Jurkat, Clone E6-1 (cell line): ENCODE data around the gene PLXNC1.

Experiments used
- DNase-seq: peaks from one replicate; pipeline ENCODE4 v3.0.0-alpha.2; 2011; ENCODE audit warnings: low read depth, low spot score
- H3K4me3 ChIP-seq: 2 replicates; pipeline ENCODE4 v1.5.1; 2011; ENCODE audit warnings: mild to moderate bottlenecking, low read length, control low read depth, moderate library complexity

Gene PLXNC1

DNA sequence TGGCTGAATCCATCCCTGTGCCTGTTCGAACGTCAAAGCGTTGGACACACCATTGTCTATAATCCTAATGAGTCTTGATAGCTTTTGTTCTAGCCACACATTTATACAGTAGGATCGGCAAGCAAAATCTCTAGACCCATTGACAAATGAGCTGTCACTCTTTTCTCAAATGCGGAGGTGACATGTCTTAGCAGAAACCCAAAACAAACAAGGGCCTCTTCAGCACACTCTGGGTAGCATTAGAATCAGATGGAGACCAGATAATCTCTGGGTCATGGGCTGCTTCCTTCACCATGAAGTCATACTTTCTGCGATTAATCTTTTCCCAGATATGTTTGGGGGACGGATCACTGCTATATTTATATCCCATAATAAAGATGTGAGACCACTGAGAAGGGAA is 100.2 kb downstream of the PLXNC1 start:
- no peak for DNase-seq
- no peak overlapping the region for H3K4me3 ChIP-seq

DNA sequence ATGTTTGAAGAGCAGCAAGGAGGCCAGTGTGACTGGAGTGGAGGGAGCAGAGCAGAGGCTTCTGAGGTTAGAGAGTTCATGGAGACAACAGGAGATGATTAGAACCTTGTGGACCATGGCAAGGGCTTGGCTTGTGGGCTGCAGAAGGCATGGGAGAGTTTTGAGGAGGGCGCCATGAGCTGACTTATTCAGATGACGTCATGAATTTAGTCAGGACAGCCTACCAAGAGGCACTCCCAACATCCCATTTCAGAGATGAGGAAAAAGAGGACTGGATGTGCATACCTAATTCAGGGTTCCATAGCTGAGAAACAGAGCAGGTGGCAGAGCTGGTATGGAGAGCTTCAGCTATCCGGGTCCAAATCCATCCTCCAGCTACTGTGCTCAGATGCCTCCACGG is 101.8 kb downstream of the PLXNC1 start:
- no peak for DNase-seq
- H3K4me3 ChIP-seq = no peak overlapping the region

DNA sequence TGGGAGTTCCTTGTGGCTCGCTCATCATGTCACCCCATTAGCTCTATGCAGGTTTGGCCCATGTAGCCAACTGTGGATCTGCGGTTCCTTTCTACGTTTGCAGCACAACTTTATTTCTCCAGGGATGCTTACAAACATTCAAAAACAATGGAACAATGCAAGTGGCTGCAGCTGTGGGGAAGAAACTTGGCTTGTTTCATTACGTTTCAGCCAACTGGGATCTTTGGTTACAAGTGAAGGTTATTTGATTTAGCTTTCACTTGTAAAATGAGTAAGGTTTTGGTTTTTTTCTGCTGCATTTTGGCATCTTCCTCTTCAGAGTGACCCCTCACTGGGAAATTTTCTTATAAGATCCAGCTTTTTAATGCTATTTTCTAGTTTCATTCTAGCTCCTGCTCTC is 105.9 kb downstream of the PLXNC1 start:
- DNase-seq = no peak
- H3K4me3 ChIP-seq = no peak overlapping the region

DNA sequence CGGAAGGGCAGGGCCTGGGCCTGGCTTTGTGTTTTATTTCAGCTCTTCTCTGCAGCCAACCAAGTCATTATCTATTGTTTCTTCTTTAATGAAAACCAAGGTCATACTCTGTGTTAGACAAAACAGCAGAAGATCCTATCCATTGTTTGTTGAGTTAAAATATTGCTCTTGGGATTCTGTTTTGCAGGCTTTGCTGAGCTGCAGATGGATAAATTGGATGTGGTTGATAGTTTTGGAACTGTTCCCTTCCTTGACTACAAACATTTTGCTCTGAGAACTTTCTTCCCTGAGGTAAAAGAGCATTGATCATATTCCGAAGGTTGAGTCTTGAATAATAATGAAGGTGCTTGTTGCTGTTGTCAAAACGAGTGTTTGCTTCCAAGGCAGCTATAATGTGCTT is 106.6 kb downstream of the PLXNC1 start:
- no peak for DNase-seq
- H3K4me3 ChIP-seq = no peak overlapping the region

DNA sequence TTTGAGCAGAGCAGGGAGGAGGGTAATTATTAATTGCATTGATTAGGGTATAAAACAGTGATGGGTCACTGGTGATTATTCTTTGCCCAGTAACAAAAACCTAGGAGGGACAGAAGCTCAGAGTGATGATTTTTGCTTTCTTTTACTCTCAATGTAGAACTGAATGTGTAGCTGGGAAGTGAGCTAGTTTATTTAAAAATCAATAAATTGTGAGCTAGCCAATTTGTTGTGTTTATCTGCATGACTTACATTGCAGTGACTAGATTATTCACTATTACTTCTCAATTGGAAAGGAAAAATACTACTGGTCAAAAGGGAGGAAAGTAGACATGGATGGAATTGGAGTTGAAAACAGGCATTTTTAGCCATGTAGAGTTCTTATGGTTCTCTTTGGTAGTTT is 107.1 kb downstream of the PLXNC1 start:
- DNase-seq = no peak
- no peak overlapping the region for H3K4me3 ChIP-seq

DNA sequence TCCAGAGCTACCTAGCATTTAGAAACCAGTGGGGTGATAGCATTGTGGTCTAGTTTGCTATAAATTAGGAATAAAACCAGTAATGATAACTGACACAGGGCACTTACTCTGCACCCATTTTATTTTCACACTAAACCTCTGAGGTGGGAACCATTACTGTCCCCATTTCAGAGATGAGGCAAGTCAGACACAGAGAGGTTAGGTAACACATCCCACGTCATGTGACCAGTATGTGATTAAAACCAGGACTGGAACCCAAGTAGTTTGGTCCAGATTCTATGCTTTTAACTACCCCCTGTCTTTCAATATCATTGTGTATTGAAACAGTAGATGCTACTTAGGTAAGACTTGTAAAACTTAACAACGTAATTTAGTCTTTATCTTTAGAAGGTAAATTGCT is 110.2 kb downstream of the PLXNC1 start:
- no peak overlapping the region for H3K4me3 ChIP-seq
- DNase-seq = no peak

DNA sequence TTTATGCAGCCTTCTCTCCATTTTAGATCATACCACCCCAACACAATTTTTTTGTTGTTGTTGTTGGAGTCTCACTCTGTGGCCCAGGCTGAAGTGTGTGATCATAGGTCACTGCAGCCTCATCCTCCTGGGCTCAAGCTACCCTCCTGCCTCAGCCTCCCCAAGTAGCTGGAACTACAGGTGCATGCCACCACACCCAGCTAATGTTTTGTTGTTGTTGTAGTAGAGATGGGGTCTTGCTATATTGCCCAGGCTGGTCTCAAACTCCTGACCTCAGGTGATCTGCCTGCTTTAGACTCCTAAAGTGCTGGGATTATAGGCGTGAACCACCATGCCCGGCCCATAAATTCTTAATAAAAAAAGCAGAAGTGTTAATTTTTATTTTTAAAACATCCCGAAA is 111.6 kb downstream of the PLXNC1 start:
- no peak overlapping the region for H3K4me3 ChIP-seq
- DNase-seq = no peak

DNA sequence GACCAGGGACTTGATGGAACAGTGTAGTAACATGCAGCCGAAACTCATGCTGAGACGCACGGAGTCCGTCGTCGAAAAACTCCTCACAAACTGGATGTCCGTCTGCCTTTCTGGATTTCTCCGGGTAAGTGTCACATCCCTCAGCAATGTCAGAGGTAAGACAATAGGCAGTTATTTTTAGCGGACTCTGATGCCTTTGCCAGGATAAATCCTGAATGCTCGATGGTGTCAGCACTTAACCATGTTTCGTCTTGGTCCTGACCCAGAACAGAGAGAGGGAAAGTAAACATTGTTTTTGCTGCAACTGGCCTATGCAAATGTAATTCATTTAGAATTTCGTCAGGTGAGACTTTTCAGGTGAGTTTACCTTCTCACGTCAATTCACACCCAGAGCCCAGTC is 112.3 kb downstream of the PLXNC1 start:
- DNase-seq = no peak
- H3K4me3 ChIP-seq = no peak overlapping the region

DNA sequence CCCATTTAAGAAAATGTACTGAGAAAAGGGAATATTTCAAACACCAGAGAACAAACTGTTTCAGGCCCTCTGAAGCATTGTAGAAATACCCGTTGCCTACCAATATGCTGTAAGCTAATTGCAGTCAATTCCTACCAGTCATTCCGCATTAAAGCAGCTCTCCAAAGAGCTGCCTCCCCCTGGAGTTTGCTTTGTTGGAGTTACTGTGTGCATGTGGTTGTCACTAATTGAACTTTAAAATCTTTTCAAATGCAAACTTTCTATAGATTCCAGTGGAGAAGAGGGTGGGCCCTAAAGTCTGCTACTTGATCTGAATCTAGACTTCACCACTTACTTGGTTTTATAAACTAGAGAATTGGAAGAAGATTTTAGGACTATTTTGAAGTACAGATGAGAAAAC is 112.7 kb downstream of the PLXNC1 start:
- H3K4me3 ChIP-seq = no peak overlapping the region
- no peak for DNase-seq

DNA sequence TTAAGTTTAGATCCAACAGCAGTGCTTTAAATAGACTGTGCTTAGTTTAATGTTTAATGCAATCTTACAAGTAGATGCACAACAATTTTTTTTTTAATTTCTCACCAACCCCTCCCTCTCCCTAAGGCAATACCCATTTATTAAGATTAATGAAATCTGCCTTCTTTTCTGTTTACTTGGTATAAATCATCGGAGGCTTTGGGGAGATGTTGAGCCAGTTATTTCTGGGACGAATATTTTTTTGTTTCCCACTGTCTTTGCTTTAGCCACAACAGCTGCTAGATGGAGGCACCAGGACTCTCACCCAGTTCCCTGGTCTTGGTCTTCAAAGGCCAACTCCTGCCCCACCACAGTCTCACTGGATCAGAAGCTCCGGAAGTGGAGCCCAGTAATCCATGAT is 113.4 kb downstream of the PLXNC1 start:
- peak overlapping the region; percentile 68 for H3K4me3 ChIP-seq
- no peak for DNase-seq

DNA sequence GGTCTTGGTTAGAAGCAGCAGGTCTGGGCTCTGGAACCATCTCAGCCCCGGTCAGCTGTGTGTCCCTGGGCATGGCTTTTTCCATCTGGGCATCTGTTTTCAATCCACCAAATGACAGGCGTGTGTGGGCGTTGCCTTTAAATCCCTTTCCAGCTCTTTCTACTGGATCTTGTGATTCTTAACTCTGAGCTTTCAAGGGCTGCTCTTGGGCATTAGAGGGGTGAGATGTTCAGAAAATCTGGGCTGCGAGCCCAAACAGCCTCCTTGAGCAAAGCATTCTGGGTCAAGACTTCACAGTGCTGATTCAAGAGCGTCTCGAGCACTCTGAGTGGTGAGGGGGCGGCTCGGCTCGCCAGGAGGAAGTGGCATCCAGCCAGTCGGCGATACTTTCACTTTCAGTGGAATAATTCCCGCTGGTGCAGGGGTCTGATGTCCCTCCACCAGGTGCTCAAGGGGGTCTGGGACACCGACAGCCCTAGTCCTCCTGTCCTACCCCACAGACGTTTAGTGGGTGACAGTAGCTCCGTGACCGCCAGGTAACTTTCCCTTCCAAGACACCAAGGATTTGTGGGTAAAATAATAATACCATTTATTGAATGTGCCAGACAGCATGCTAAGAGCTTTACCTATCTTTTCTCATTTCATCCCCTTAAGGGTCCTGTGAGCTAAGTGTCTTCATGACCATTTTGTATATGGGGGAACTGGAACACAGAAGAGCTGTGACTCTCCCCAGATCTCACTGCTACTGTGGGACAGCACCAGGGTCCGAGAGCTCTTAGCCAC is 114.0 kb downstream of the PLXNC1 start:
- peak; percentile 68 for DNase-seq
- peak overlapping the region; percentile 68 for H3K4me3 ChIP-seq

DNA sequence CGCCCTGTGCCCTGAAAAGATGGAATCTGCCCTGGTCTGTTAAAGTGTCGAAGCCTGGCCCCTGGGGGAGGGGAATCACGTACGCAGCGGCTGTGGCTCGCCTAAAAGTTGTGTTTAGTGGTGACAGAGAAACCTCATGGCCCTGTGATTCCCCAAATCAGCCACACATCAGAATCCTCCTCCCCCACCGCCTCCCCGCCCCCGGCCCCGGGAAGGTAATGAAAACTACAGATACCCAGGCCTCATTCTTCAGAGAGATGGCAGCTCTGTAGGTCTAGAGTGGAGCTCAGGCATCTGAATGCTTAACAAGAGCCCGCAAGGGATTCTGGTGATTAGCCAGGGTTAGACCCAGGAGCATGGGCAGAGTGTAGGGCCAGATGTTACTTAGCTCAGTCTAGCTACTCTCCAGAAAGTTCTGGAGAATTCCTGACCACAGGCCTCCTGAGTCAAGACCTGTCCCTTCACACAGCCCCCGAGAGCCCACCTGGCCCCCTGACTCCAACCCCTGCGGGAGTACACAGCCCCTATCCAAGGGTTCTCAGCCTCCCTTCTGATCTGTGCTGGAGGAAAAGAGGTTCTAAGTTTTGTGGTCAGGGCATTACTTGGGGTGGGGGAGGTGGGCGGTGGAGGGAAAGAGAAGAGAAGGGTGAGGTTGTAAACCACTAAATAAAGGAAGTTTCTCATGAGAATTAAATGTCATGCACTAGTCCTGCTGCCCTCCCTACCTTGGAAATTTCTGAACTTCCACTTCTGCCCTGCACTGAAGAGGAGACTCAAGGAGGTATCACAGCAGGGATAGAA is 114.8 kb downstream of the PLXNC1 start:
- H3K4me3 ChIP-seq = peak overlapping the region; percentile 68
- DNase-seq = peak; percentile 45

DNA sequence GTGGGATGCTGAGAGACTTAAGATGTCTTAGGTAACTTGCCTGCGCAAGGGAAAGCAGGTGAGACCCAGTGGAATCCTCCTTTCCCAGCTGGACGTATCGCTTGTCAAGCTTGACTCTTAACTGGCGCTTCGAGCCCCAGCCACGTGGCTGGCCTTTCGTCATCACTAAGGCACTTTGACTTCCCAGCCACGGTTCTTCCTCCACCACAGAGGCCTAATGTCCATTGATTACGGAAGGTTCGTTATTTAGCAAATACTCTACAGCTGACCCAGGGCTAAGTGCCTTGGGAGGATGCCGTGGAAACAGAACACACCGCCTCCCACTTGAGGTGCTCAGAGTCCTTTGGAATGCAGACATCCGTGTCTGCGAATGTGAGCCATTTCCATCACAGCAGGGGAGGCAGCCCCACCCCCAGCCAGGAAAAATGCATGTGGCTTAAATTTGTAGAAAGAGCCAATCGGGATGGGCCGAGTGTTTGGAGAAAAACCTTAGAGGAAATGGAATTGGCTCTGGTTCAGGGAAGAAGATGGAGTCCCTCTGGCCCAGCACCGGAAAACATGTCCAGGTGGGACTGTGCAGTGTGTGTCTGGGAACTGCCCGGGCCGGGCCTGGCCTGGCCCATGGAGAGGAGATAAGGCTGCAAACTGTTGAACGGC is 115.7 kb downstream of the PLXNC1 start:
- H3K4me3 ChIP-seq = no peak overlapping the region
- DNase-seq = no peak

DNA sequence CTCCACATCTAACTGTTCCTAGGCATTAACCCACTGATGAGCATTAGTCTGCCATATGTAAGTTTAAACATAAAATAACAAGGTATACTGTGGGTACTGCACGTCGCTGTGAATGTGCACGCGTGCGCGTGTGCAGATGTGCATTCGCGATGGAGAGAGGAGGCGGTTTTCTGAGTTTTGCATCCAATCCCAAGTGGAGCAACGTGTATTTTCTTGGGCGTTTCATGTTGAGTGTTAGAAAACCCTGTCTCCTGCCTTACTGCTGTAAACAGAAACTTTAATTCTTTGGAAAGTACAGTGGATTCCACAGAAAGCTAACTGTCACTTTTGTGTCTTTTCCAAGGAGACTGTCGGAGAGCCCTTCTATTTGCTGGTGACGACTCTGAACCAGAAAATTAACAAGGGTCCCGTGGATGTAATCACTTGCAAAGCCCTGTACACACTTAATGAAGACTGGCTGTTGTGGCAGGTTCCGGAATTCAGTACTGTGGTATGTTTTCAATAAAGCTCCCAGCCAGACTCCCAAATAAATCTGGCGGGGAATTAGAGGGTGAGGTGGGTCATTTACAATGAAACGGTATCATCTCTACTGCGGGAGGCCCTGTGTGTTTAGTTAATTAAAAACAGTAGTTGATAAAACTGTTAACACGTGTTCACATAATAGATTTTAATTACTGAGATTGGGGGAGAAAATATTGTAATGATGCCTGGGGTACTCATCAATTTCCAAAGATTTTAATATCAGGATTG is 116.5 kb downstream of the PLXNC1 start:
- H3K4me3 ChIP-seq = no peak overlapping the region
- no peak for DNase-seq

DNA sequence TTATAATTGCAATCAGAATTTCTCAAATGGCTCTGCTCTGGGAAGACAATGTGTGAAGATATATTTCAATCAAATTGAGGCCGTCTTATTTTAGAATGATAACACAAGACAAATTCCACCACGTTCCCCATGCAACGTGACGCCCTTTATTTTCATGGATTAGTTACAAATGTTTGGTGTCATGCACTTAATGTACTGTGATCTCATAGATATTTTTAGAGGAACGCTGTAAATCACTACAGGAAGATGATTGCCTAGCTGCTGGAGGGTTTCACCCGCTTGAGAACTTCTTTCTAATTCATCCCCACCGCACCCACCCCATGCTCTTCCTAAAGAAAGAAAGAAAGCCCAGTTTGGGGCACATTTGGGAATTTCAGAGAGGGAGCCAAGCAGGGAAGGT is 117.2 kb downstream of the PLXNC1 start:
- no peak for DNase-seq
- no peak overlapping the region for H3K4me3 ChIP-seq

DNA sequence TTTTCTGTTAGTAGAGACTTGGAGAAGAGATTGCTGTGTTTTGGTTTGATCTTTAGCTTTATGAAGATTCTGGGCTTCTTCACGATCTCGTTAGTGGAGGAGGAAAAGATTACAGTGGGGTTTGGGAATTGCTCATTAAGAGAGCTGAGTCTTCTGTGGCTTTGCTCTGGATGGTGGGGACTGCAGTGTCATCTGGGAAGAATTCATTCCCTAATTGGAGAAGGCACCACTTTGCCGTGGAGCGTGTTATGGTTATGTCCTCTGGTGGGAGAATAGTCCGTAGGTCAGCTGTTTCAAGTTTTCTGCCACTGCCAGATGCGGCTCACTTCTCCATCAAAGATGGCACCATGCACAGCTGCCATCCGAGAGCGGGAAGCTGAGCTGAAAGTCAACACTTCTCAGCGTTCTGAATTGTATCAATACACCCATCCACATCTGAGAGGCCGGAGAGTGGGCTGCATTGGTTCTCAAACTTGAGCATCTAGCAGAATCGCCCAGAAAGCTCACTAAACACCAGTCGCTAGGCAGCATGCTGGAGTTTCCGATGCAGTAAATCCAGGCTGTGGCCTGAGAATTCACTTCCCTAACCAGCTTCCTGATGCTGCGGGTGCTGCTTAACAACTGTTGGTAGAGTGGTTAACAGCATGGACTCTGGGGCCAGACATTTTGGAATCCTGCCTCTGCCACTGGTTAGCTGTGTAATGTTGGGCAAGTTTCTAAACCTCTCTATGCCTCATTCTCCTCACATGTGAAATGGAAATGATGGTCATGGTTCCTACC is 117.8 kb downstream of the PLXNC1 start:
- no peak for DNase-seq
- no peak overlapping the region for H3K4me3 ChIP-seq

DNA sequence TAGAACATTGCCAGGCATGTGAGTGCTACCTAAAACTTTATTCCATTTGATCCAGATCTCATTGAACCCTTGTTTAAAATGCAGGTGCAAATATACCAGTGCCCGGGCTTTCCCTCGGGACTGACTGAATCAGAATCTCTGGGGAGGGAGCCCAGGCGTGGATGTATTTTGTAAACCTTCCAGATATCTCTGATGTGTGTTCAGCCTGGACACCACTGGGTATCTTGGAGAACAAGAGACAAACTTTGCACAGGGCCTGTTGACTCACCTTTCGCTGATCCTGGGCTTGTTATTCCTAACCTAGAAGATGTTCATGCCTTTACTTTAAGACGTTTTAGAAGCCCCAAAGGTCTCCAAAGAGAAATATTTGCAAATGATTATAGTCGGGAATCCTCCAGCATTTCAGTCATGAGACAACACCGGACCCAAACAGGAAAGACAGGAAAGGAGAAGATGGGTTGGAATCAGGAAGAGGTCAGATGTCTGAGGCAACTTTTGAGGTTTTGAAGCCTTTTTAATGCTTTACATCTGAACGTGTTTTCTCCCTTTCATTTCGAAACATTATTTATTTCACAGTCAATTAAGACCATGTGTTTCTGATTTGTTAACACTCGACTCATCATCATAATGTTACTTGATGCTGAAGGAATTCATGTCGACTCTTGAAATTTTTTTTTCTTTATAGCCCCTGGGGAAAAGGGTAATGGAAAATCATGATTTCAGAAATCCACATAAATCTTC is 118.6 kb downstream of the PLXNC1 start:
- H3K4me3 ChIP-seq = no peak overlapping the region
- no peak for DNase-seq

DNA sequence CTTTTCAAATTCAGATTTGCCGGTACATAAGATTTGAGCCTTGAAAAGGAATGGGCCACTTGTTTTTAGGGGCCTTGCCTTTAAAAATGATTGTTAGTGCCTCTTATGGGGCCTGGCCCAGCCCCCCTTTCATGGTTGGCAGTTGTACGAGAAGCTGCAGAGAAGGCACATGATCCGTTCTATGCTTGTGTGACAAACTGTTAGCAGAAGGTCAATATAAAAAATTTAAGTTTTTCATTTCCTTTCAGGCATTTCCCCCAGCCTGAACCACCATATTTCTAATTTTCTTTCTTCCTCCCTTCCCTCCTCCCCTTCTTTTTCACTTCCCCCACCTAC is 119.1 kb downstream of the PLXNC1 start:
- DNase-seq = no peak
- H3K4me3 ChIP-seq = no peak overlapping the region
